Measurements from ENCODE around the gene GYG1. TPM values are rescaled to one million over a fixed set of nuclear protein-coding genes. Genes with fewer than 3 reads are reported as not detected.

Gene GYG1
- total RNA-seq, 1 experiment from 2014 or later: 34.8 TPM

- TF ChIP-seq MAX (CRISPR knock-in tag; IDR thresholded peaks at IDR 0.05) (peak; percentile 60; the same call in 1 of the 2 replicates), NR2C2 (CRISPR knock-in tag; IDR thresholded peaks at IDR 0.05) (no peak)
Observed at GRCh38 chr3:148957586-148957985, 33.8 kb upstream of the GYG1 start (continued).

GRCh38 chr3:148958696-148959095 lies 32.6 kb upstream of the GYG1 start:
- no peak for ATAC-seq
- Mint-ChIP-seq H3K36me3 (no peaks in the 10 kb centered on the region), H3K9me3 (peaks cover 8% of the 10 kb centered on the region; the same call in 1 of the 2 replicates), H3K4me3 (no peak overlapping the region), H3K4me1 (peaks cover 39% of the 10 kb centered on the region), H3K27ac (no peak overlapping the region), H3K27me3 (ENCODE audit: low read depth) (no peaks in the 10 kb centered on the region)
- ChIA-PET CTCF (interaction anchor here (1.3 to 2.0 kb wide), 5 partner anchors 41 to 274 kb away, joined by 3 to 7 read pairs (median 4); no protein-coding TSS in a partner anchor), POLR2A (no interaction called here)
- no peak for DNase-seq (ENCODE audit: low spot score)
- TF ChIP-seq ZNF317 (CRISPR knock-in tag; IDR thresholded peaks at IDR 0.05; ENCODE audit: borderline replicate concordance, low read depth) (no peak), CDX4 (CRISPR knock-in tag; IDR thresholded peaks at IDR 0.05; ENCODE audit: borderline replicate concordance) (no peak), NFYB (CRISPR knock-in tag; conservative IDR thresholded peaks at IDR 0.05; ENCODE audit: low read depth) (no peak), AR (CRISPR knock-in tag; IDR thresholded peaks at IDR 0.05) (no peak), STAT6 (CRISPR knock-in tag; conservative IDR thresholded peaks at IDR 0.05; ENCODE audit: low read depth) (no peak), MYBL2 (CRISPR knock-in tag; IDR thresholded peaks at IDR 0.05) (no peak), ARID4B (CRISPR knock-in tag; IDR thresholded peaks at IDR 0.05; ENCODE audit: borderline replicate concordance) (no peak), GABPB1 (CRISPR knock-in tag; IDR thresholded peaks at IDR 0.05) (no peak), MXD4 (CRISPR knock-in tag; IDR thresholded peaks at IDR 0.05; ENCODE audit: borderline replicate concordance) (no peak), CTCF (IDR thresholded peaks at IDR 0.05) (no peak), NR3C1 (CRISPR knock-in tag; conservative IDR thresholded peaks at IDR 0.05; ENCODE audit: low read depth) (no peak), EMX1 (CRISPR knock-in tag; IDR thresholded peaks at IDR 0.05) (no peak), ATF2 (CRISPR knock-in tag; IDR thresholded peaks at IDR 0.05; ENCODE audit: borderline replicate concordance, low read depth) (no peak), IRF1 (CRISPR knock-in tag; IDR thresholded peaks at IDR 0.05) (no peak)
